Astrocyte of the spinal cord (primary cell): ENCODE results near the gene TAF1B.
A peak's percentile ranks its signal among the peaks of the same experiment; 100 is the strongest.

Experiments
- DNase-seq: peaks from one replicate; pipeline ENCODE4 v3.0.0; 2011; ENCODE audit warnings: low read depth, low spot score
- H3K4me3 ChIP-seq: 2 replicates; pipeline ENCODE4 v1.5.1; 2011; ENCODE audit warnings: low read depth, mild to moderate bottlenecking, low read length, moderate library complexity
- CTCF ChIP-seq: IDR thresholded peaks from 2 replicates; pipeline ENCODE4 v1.5.1; 2012; ENCODE audit warnings: low read depth, mild to moderate bottlenecking, low read length, inconsistent platforms
- in situ Hi-C: cut with HindIII; loops from 2 replicates; pipeline ENCODE4 v1.10.0; 2017; ENCODE audit warnings: low sequenced_read_pairs

TAF1B gene

GRCh38 chr2:9813312-9814128, 29.8 kb upstream of the TAF1B start:
- no peak overlapping the region for H3K4me3 ChIP-seq

GRCh38 chr2:9814129-9814868, 29.0 kb upstream of the TAF1B start:
- no peak overlapping the region for H3K4me3 ChIP-seq
- no peak for DNase-seq
- in situ Hi-C loops, result loop anchor here (25.0 kb wide), 1 partner anchor 223 kb away; the partner anchor contains the start of gene KLF11
- TF ChIP-seq CTCF, result no peak

More at GRCh38 chr2:9813312-9814128, 29.8 kb upstream of the TAF1B start:
- peak; percentile 48 for DNase-seq
- peak; percentile 96 for TF ChIP-seq CTCF
- in situ Hi-C loops, result loop anchor here (25.0 kb wide), 1 partner anchor 224 kb away; the partner anchor contains the start of gene KLF11

- H3K4me3 ChIP-seq, result no peak overlapping the region
- DNase-seq, result no peak
- TF ChIP-seq CTCF, result no peak
- in situ Hi-C loops, result loop anchor here (25.0 kb wide), 1 partner anchor 222 kb away; the partner anchor contains the start of gene KLF11
Measured at GRCh38 chr2:9815076-9815475, 28.2 kb upstream of the TAF1B start.

- DNase-seq, result no peak
- TF ChIP-seq CTCF, result no peak
- H3K4me3 ChIP-seq, result no peak overlapping the region
- in situ Hi-C loops, result loop anchor here (25.0 kb wide), 1 partner anchor 221 kb away; the partner anchor contains the start of gene KLF11
Measured at GRCh38 chr2:9815844-9816279, 27.4 kb upstream of the TAF1B start.

- in situ Hi-C loops, result loop anchor here (25.0 kb wide), 1 partner anchor 219 kb away; the partner anchor contains the start of gene KLF11
- no peak overlapping the region for H3K4me3 ChIP-seq
- no peak for DNase-seq
- TF ChIP-seq CTCF, result no peak
Measured at GRCh38 chr2:9818097-9818496, 25.2 kb upstream of the TAF1B start.

- in situ Hi-C loops, result loop anchor here (25.0 kb wide), 1 partner anchor 218 kb away; the partner anchor contains the start of gene KLF11
- DNase-seq, result no peak
- no peak overlapping the region for H3K4me3 ChIP-seq
- no peak for TF ChIP-seq CTCF
Measured at GRCh38 chr2:9819551-9819950, 23.7 kb upstream of the TAF1B start.
